HFFc6 (cell line): ENCODE data around the gene CERS6. TPM values are rescaled to one million over a fixed set of nuclear protein-coding genes. Genes with fewer than 3 reads are reported as not detected.
A peak's percentile ranks its signal among the peaks of the same experiment; 100 is the strongest.

ENCODE experiments used
- DNase-seq: peaks from one replicate; pipeline ENCODE4 v3.0.0-alpha.2; 2018
- H3K27ac Mint-ChIP-seq: 2 replicates; pipeline ENCODE4 v1.8.0; 2020; ENCODE audit warnings: mild to moderate bottlenecking, mixed read lengths
- H3K27me3 Mint-ChIP-seq: 2 replicates; pipeline ENCODE4 v1.8.0; 2021; ENCODE audit warnings: mild to moderate bottlenecking, moderate library complexity, mixed read lengths; ENCODE audit not compliant: insufficient read depth
- H3K36me3 Mint-ChIP-seq: 2 replicates; pipeline ENCODE4 v1.8.0; 2021; ENCODE audit warnings: low read depth, mixed read lengths
- H3K4me1 Mint-ChIP-seq: 2 replicates; pipeline ENCODE4 v1.8.0; 2020; ENCODE audit warnings: low read depth, mixed read lengths
- H3K4me3 Mint-ChIP-seq: 2 replicates; pipeline ENCODE4 v1.8.0; 2020; ENCODE audit warnings: mild to moderate bottlenecking, moderate library complexity, mixed read lengths
- H3K9me3 Mint-ChIP-seq: 2 replicates; pipeline ENCODE4 v1.8.0; 2020; ENCODE audit warnings: mild to moderate bottlenecking, mixed read lengths
- CTCF ChIP-seq: fragments of 200-600 bp; sonication (generic); IDR thresholded peaks from 2 replicates; pipeline ENCODE4 v1.5.0; 2021; ENCODE audit warnings: antibody characterized with exemption, mild to moderate bottlenecking
- total RNA-seq, 6 experiments: library from RNA; stranded (reverse); fragmentation: NEBNext Ultra II Directional; extraction: Animal tissue kit (Norgen Biotek cat#: 25700); gene quantifications; 2 replicates in 1 of 6; 3 replicates in 5 of 6; pipeline ENCODE4 v1.2.3, GENCODE V29; 2021

CERS6 gene
- total RNA-seq, 6 experiments from 2014 or later = 6.2 to 9.9 (median 7.5) TPM

- H3K4me1 Mint-ChIP-seq = no peaks in the 10 kb centered on the region
- H3K27me3 Mint-ChIP-seq = peaks cover 8% of the 10 kb centered on the region
- no peaks in the 10 kb centered on the region for H3K36me3 Mint-ChIP-seq
- H3K27ac Mint-ChIP-seq = no peak overlapping the region
- H3K4me3 Mint-ChIP-seq = no peak overlapping the region
- H3K9me3 Mint-ChIP-seq = no peaks in the 10 kb centered on the region
- DNase-seq = no peak
- no peak for TF ChIP-seq CTCF
Measured at GRCh38 chr2:168804214-168804613, 348.1 kb downstream of the CERS6 start.

GRCh38 chr2:168805615-168806014 lies 349.5 kb downstream of the CERS6 start:
- peaks cover 8% of the 10 kb centered on the region for H3K27me3 Mint-ChIP-seq
- H3K27ac Mint-ChIP-seq = no peak overlapping the region
- no peak for TF ChIP-seq CTCF
- H3K4me1 Mint-ChIP-seq = no peaks in the 10 kb centered on the region
- no peaks in the 10 kb centered on the region for H3K9me3 Mint-ChIP-seq
- DNase-seq = no peak
- no peaks in the 10 kb centered on the region for H3K36me3 Mint-ChIP-seq
- no peak overlapping the region for H3K4me3 Mint-ChIP-seq

- no peak for TF ChIP-seq CTCF
- peaks cover 6% of the 10 kb centered on the region; the same call in 1 of the 2 replicates for H3K27me3 Mint-ChIP-seq
Measured at GRCh38 chr2:168809537-168809936, 353.5 kb downstream of the CERS6 start.

GRCh38 chr2:168810235-168810634 lies 354.2 kb downstream of the CERS6 start:
- DNase-seq = no peak
- Mint-ChIP-seq H3K9me3 (no peaks in the 10 kb centered on the region), H3K4me1 (peaks cover 10% of the 10 kb centered on the region), H3K4me3 (no peak overlapping the region), H3K36me3 (no peaks in the 10 kb centered on the region), H3K27ac (no peak overlapping the region), H3K27me3 (peaks cover 6% of the 10 kb centered on the region; the same call in 1 of the 2 replicates)
- no peak for TF ChIP-seq CTCF

More at GRCh38 chr2:168809537-168809936, 353.5 kb downstream of the CERS6 start:
- Mint-ChIP-seq H3K27ac (no peak overlapping the region), H3K4me1 (peaks cover 10% of the 10 kb centered on the region), H3K9me3 (no peaks in the 10 kb centered on the region), H3K36me3 (no peaks in the 10 kb centered on the region), H3K4me3 (no peak overlapping the region)
- no peak for DNase-seq

- no peak for DNase-seq
- Mint-ChIP-seq H3K4me3 (no peak overlapping the region), H3K27ac (no peak overlapping the region), H3K36me3 (no peaks in the 10 kb centered on the region), H3K27me3 (peaks cover 3% of the 10 kb centered on the region; the same call in 1 of the 2 replicates), H3K4me1 (peaks cover 23% of the 10 kb centered on the region), H3K9me3 (no peaks in the 10 kb centered on the region)
- no peak for TF ChIP-seq CTCF
Measured at GRCh38 chr2:168811696-168812095, 355.6 kb downstream of the CERS6 start.

- peak; percentile 43 for DNase-seq
- H3K27ac Mint-ChIP-seq = no peak overlapping the region
- no peaks in the 10 kb centered on the region for H3K36me3 Mint-ChIP-seq
- no peak for TF ChIP-seq CTCF
- H3K9me3 Mint-ChIP-seq = no peaks in the 10 kb centered on the region
- H3K27me3 Mint-ChIP-seq = peaks cover 3% of the 10 kb centered on the region; the same call in 1 of the 2 replicates
- H3K4me3 Mint-ChIP-seq = no peak overlapping the region
- H3K4me1 Mint-ChIP-seq = peaks cover 34% of the 10 kb centered on the region
Measured at GRCh38 chr2:168814046-168814445, 358.0 kb downstream of the CERS6 start.
